AG04450 (cell line): ENCODE data around the gene PLEKHA6. TPM values are rescaled to one million over a fixed set of nuclear protein-coding genes. Genes with fewer than 3 reads are reported as not detected.

Experiments
- CTCF ChIA-PET: fragments of 300-600, 350-600 bp; formaldehyde crosslinking; extraction: SDS; loops from one replicate; lab custom pipeline; 2022; ENCODE audit warnings: antibody characterized with exemption, inconsistent platforms; lab: Charles Lee
- POLR2A ChIA-PET: fragments of 350-600 bp; formaldehyde crosslinking; extraction: SDS; loops from one replicate; lab custom pipeline; 2021; ENCODE audit warnings: antibody characterized with exemption, inconsistent platforms; lab: Yijun Ruan, JAX
- DNase-seq: peaks from one replicate; pipeline ENCODE4 v3.0.0-alpha.2; 2011; ENCODE audit warnings: low read depth, low spot score
- H3K27ac ChIP-seq: one replicate; pipeline ENCODE4 v1.5.1; 2012; ENCODE audit warnings: low read depth, low read length, control low read depth
- H3K27me3 ChIP-seq: one replicate; pipeline ENCODE4 v1.6.0; 2012; ENCODE audit warnings: low read length; ENCODE audit not compliant: control insufficient read depth, insufficient read depth
- H3K4me3 ChIP-seq: 2 replicates; pipeline ENCODE4 v1.5.1; 2011; ENCODE audit warnings: mild to moderate bottlenecking, low read depth, low read length, control low read depth
- H3K9me3 ChIP-seq: 2 replicates; pipeline ENCODE4 v1.5.1; 2012; ENCODE audit warnings: low read length; ENCODE audit not compliant: control insufficient read depth, insufficient read depth
- polyA plus RNA-seq: library from polyadenylated mRNA; depleted of rRNA; stranded (reverse); fragments of >200 nt; gene quantifications from 2 replicates; pipeline ENCODE4 v1.2.3, GENCODE V29; 2011
- TF ChIP-seq, protein P1 (sequence below): IDR thresholded peaks from 2 replicates; pipeline ENCODE4 v1.5.1; 2011; ENCODE audit warnings: low read depth, low read length, control low read depth, inconsistent platforms

PLEKHA6 gene
- polyA plus RNA-seq, 1 experiment = 6.8 TPM

DNA sequence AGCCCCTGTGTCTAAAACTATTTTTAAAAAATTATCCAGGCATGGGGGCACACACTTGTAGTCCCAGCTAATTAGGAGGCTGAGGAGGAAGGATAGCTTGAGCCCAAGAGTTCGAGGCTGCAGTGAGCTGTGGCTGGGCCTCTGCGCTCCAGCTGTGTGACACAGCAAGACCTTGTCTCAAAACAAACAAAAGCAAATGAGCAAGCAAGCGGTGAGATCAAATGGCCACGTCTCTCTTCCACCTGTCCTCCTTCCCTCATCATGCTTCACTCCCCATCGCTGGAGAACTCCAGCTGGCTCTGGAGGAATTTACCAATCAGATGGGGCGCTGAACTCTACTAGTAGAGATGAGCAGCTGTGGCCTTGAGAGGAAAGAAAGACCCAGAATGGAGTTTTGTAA, 179.6 kb downstream of the PLEKHA6 start:
- DNase-seq = no peak

DNA sequence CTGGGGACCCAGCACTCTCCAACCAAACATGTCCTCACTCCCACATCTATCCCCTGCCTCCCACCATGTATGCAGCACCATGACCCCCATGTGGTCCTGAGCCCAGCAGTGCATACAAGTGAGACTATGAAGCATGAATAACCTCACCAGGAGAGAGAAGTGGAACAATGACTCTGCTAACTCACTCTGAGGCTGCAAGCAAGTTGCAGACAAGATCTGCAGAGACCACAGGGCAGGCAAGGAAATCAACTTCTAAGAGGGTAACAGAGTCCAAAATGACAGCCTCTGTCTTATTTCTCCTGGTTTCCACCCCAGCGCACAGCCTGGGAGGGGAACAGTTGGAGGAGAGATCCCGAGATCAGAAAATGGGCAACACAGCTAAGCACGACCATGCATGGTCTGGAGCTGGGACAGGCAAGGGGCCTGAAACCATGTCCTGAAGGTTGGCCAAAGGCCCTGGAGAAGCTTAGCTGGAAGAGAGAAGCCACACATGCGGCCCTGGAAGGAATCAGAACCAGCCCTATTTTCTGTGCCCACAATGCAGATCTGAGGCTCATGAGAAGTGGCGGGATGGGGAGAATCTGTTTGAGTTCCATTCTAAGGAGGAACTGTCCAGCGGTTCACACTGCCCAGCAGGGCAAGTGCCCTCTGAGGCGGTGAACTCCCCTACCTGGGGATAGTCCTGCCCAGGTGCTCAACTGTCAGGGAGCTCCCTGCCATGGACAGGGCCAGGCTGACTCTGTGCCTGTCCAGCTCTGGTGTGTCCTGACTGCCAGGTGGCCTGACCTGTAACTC, 181.0 kb downstream of the PLEKHA6 start:
- Histone ChIP-seq H3K27me3 (no peaks in the 10 kb centered on the region), H3K4me3 (no peak overlapping the region), H3K9me3 (no peaks in the 10 kb centered on the region), H3K27ac (no peak overlapping the region)
- ChIA-PET POLR2A (no interaction called here), CTCF (interaction anchor here (1.0 to 1.2 kb wide), 4 partner anchors 16 to 185 kb away, joined by 3 to 9 read pairs (median 5); no protein-coding TSS in a partner anchor)
- no peak for DNase-seq
- TF ChIP-seq, protein P1, sequence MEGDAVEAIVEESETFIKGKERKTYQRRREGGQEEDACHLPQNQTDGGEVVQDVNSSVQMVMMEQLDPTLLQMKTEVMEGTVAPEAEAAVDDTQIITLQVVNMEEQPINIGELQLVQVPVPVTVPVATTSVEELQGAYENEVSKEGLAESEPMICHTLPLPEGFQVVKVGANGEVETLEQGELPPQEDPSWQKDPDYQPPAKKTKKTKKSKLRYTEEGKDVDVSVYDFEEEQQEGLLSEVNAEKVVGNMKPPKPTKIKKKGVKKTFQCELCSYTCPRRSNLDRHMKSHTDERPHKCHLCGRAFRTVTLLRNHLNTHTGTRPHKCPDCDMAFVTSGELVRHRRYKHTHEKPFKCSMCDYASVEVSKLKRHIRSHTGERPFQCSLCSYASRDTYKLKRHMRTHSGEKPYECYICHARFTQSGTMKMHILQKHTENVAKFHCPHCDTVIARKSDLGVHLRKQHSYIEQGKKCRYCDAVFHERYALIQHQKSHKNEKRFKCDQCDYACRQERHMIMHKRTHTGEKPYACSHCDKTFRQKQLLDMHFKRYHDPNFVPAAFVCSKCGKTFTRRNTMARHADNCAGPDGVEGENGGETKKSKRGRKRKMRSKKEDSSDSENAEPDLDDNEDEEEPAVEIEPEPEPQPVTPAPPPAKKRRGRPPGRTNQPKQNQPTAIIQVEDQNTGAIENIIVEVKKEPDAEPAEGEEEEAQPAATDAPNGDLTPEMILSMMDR = no peak

More for the DNA sequence above, 179.6 kb downstream of the PLEKHA6 start:
- POLR2A ChIA-PET = no interaction called here
- H3K27me3 ChIP-seq = no peaks in the 10 kb centered on the region
- no peak overlapping the region for H3K27ac ChIP-seq
- TF ChIP-seq, protein P1 = no peak
- CTCF ChIA-PET = interaction anchor here (1.2 to 2.4 kb wide), 2 partner anchors 27 to 34 kb away, joined by 3 to 12 read pairs; partner anchors contain the start of gene GOLT1A
- no peak overlapping the region for H3K4me3 ChIP-seq
- H3K9me3 ChIP-seq = no peaks in the 10 kb centered on the region

DNA sequence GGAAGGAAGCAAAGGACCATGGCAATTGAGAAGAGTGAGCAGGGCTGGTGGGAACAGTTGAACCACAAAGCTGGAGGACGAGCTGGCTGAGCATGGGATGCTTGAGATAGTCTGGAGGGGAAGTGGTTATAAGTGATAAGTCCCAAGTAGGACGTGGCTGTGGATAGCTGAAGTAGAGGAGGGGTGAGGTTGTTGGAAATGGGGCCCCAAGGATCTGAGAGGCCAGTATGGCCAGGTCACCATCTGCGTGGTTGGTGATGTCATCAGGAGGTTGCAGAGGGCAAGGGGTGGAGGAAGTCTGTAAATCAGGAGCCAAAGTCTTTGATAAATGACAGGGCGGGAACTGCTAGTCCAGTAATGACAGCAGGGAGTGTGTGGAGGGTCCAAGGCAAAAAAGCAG, 182.6 kb downstream of the PLEKHA6 start:
- no peak overlapping the region for H3K27ac ChIP-seq
- H3K9me3 ChIP-seq = no peaks in the 10 kb centered on the region
- DNase-seq = no peak
- H3K27me3 ChIP-seq = no peaks in the 10 kb centered on the region
- CTCF ChIA-PET = interaction anchor here (3.0 kb wide), 1 partner anchor 222 kb away, joined by 8 read pairs; no protein-coding TSS in a partner anchor
- TF ChIP-seq, protein P1 = no peak
- POLR2A ChIA-PET = no interaction called here
- H3K4me3 ChIP-seq = no peak overlapping the region

DNA sequence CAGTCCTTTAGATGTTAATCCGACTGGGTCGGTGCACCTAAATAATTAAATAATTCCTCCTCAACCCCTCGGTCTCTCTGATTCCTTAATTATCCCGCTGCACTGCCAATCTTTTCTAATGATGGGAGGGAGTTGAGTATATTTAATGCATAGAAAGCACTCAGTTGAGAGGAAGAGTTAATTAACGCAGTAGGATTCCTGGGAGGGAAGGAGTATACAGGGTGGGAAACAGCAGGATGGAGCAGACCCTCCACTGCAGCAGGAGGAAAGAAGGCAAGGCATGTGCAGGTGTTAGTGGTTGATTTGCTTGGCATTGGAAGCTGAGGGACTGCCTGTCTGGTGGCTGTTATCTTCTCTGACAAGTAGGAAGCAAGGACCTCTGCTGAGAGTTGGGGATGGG, 183.7 kb downstream of the PLEKHA6 start:
- no peak for DNase-seq
- ChIA-PET POLR2A (no interaction called here), CTCF (interaction anchor here (0.7 to 5.3 kb wide), 4 partner anchors 13 to 223 kb away, joined by 3 to 33 read pairs (median 10); no protein-coding TSS in a partner anchor)
- Histone ChIP-seq H3K27me3 (no peaks in the 10 kb centered on the region), H3K27ac (no peak overlapping the region), H3K4me3 (no peak overlapping the region), H3K9me3 (no peaks in the 10 kb centered on the region; the same call in 1 of the 2 replicates)
- TF ChIP-seq, protein P1 = no peak

DNA sequence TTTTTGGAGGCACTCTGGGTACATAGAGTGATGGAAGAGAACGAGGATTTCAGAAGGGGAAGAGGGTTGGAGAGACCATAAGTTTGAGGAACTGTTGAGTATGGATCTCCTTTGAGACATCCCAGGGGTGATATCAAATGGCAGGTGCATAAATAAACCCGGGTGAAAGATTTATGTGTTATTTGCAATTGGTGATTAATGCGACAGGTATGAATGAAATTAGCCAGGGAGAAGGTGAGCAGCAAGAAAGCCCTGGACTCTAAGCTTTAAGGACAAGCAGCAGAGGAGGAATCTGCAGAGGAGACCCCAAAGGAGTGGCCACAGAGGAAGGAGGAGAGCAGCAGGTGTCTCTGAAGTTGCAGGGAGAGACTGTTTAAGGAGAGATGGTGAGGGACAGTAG, 184.8 kb downstream of the PLEKHA6 start:
- DNase-seq = no peak
- TF ChIP-seq, protein P1 = no peak
- CTCF ChIA-PET = interaction anchor here (1.8 to 5.3 kb wide), 3 partner anchors 12 to 224 kb away, joined by 8 to 33 read pairs (median 12); no protein-coding TSS in a partner anchor
- Histone ChIP-seq H3K27me3 (no peaks in the 10 kb centered on the region), H3K27ac (no peak overlapping the region), H3K4me3 (no peak overlapping the region), H3K9me3 (peaks cover 3% of the 10 kb centered on the region)
- POLR2A ChIA-PET = no interaction called here
